Lower lobe of right lung (tissue), 2 donors: ENCODE measurements around the gene ANKRD36C. TPM values are rescaled to one million over a fixed set of nuclear protein-coding genes. Genes with fewer than 3 reads are reported as not detected.
"Not testable (repeated sequence)": the region's sequence is repeated elsewhere in the genome, so short reads cannot be mapped to it uniquely, and the experiment has no call there.

ENCODE experiments used
- ATAC-seq, 2 donors: fragments of 200-7000 bp; cut with Tn5 transposase; one replicate each; pipeline ENCODE4 v1.9.1; 2020 to 2022; ENCODE audit warnings: mild to moderate bottlenecking in 2 of 2, moderate library complexity in 2 of 2
- DNase-seq: peaks from one replicate; pipeline ENCODE4 v3.0.0-alpha.2; 2020
- H3K27ac ChIP-seq: fragments of 200-600 bp; one replicate; pipeline ENCODE4 v1.8.0; 2022
- H3K27me3 ChIP-seq: fragments of 200-600 bp; one replicate; pipeline ENCODE4 v1.8.0; 2022; ENCODE audit warnings: low read depth
- H3K36me3 ChIP-seq: fragments of 200-600 bp; one replicate; pipeline ENCODE4 v1.8.0; 2022; ENCODE audit warnings: mild to moderate bottlenecking
- H3K4me1 ChIP-seq: fragments of 200-600 bp; one replicate; pipeline ENCODE4 v1.8.0; 2022
- H3K4me3 ChIP-seq: fragments of 200-600 bp; one replicate; pipeline ENCODE4 v1.8.0; 2022; ENCODE audit warnings: mild to moderate bottlenecking
- H3K9me3 ChIP-seq: fragments of 200-600 bp; one replicate; pipeline ENCODE4 v1.8.0; 2022
- intact Hi-C: fragments of 100-400 bp; cut with DNase I; formaldehyde crosslinking; loops from one replicate; pipeline ENCODE4 v1.11.0; 2022
- total RNA-seq: library from RNA; stranded (reverse); fragmentation: NEBNext Ultra II Directional; extraction: Animal tissue kit (Norgen Biotek cat#: 25700); gene quantifications from one replicate; pipeline ENCODE4 v1.2.1, GENCODE V29; 2021
- donor health status: DM: no; HTN: yes; CAD: no; lungs with severe emphysema.

Gene ANKRD36C
- total RNA-seq, 1 donor from 2014 or later, result 22.2 TPM

GRCh38 chr2:95789385-95789784 lies 202.2 kb downstream of the ANKRD36C start:
- H3K36me3 ChIP-seq, H3K27me3 ChIP-seq, H3K4me3 ChIP-seq, H3K4me1 ChIP-seq, H3K9me3 ChIP-seq, H3K27ac ChIP-seq, intact Hi-C loops, DNase-seq: not testable (repeated sequence)
- ATAC-seq, result peak; percentile 62 to 66

- H3K4me3 ChIP-seq, ATAC-seq, H3K9me3 ChIP-seq, H3K27ac ChIP-seq, H3K27me3 ChIP-seq, H3K4me1 ChIP-seq, intact Hi-C loops, DNase-seq, H3K36me3 ChIP-seq: not testable (repeated sequence)
Measured at GRCh38 chr2:95788642-95789041, 203.0 kb downstream of the ANKRD36C start.

Other genes with a start within 250 kb of the ANKRD36C start
- gene GPAT2, start 43.1 kb upstream of the ANKRD36C start, total RNA-seq, result 4.3 TPM
- 0.32 TPM for gene ADRA2B, start 124.7 kb upstream of the ANKRD36C start, total RNA-seq
- not detected for gene ASTL, start 146.7 kb upstream of the ANKRD36C start, total RNA-seq
- 5.5 TPM for gene DUSP2, start 153.6 kb upstream of the ANKRD36C start, total RNA-seq
- gene STARD7, start 217.0 kb upstream of the ANKRD36C start, total RNA-seq, result 147 TPM